HG03196 (cell line): ENCODE data around the gene NFATC2.
"Not testable (repeated sequence)": the region's sequence is repeated elsewhere in the genome, so short reads cannot be mapped to it uniquely, and the experiment has no call there.

Source experiments
- ATAC-seq: cut with Tn5 transposase; IDR thresholded peaks from one replicate; pipeline ENCODE4 v1.9.1; 2021; ENCODE audit not compliant: unreplicated experiment

The NFATC2 gene

DNA sequence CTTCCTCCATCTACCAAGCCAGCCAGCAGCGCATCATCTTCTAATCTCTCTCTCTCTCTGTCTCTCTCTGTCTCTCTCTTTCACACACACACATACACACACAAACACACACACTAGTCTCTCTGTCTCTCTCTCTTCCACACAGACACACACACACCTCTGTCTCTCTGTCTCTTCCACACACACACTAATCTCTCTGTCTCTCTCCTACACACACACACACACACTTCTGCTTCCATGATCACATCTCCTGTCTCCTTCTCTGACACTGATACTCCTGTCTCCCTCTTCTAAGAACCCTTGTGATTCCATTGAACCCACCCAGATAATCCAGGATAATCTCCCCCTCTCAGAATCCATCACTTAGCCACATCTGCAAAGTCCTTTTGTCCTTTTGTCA, 181.3 kb downstream of the NFATC2 start:
- no peak for ATAC-seq

DNA sequence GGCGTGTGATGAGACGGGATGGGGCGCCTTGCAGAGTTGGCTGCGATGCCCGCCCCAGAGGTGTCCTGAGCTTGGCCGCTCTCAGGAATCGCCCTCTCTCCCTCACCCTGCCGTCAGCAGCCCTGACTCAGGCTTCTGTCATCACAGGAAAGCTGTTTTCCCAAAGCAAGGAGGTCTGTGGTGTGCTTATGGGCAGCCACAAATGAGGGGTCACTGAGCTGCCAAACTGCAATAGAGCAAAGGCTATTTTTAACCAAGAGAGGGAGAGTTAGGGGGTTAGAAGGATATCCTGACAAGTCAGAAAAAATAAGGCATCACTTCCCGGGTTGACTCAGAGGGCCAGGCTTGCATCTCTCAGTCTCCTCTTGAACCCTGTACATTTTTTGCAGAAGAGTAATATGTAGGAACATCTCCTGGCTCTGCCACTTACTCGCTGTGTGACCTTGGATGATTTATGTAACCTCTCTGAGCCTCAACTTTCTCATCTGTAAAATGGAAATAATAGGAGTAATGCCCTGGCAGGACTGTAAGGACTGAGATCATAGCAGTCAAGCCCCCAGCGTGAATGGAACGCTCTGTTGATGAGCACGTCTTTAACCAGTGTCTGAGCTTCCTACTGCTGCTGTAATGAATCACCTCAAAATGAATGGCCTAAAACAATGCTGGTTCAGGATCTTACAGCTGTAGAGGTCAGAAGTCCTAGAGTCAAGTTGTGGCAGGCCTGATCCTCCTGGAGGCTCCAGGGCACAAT, 181.9 kb downstream of the NFATC2 start:
- ATAC-seq, result no peak

DNA sequence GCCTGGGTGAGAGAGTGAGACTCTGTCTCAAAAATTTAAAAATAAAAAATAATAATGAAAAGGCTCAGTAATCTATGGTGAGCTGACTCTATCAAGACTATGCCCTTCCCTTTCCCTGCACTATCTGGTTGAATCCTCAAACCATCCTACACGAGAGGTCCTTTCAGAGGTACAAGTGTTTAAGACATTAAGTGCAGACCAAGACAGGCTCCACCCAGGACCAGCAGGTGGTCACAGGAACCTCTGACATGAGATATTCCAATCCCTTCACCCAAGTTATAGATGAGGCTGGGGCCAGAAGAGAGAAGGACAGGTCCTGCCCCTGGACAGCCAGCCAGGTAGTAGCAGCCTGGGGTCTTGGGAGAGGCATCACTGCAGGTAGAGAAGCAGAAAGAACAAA, 182.6 kb downstream of the NFATC2 start:
- no peak for ATAC-seq

DNA sequence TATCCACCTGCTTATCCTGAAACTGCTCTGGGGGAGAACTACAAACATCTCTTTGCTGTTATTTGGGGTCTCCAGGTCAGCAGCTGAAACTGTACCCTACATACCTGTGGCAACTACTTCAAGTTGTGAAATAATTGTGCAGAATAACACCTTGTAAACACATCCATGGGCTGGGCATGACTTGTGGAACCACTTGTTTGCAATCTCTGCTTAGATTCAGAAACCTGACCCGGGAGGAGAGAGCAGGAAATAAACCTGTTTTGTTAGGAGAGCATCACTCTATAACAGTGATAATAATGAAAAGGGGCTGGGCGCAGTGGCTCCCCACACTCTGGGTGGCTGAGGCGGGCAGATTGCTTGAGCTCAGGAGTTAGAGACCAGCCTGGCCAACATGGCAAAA, 183.1 kb downstream of the NFATC2 start:
- no peak for ATAC-seq

DNA sequence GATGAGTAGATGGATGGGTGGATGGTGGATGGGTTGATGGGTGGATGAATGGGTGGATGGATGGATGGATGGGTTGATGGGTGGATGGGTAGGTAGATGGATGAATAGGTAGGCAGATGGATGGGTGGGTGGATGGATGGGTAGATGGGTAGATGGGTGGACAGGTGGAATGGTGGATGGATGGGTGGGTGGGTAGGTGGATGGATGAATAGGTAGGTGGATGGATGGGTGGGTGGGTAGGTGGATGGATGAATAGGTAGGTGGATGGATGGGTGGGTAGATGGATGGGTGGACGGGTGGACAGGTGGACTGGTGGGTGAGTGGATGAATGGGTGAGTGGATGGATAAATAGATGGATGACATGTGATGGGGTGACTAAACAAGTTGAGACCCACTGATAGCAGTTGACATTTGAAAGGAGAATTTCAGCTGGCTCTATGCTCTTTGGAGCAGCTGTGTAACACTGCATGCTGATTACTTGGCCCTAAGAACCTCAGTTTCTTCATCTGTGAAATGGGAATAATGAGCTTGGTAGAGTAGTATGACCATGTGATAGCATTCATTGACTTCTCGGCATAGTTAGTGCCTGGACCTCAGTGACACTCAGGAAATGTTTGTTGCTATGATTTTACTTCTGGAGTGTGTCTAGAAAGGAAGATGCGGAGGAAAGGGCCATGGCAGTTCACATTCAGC, 184.3 kb downstream of the NFATC2 start:
- no peak for ATAC-seq

DNA sequence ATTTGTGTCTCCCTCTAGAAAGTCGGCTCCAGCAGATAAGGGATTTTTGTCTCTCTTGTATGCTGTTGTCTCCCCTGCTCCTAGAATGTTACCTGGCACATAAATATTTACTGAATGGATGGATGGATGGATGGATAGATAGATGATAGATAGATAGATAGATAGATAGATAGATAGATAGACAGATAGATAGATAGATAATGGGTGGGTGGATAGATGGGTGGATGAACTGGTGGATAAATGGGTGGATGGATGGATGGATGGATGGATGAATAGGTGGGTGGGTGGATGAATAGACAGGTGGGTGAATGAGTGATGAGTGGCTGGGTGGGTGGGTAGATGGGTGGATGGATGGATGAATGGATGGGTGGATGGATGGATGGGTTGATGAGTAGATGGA, 185.0 kb downstream of the NFATC2 start:
- ATAC-seq, result no peak

DNA sequence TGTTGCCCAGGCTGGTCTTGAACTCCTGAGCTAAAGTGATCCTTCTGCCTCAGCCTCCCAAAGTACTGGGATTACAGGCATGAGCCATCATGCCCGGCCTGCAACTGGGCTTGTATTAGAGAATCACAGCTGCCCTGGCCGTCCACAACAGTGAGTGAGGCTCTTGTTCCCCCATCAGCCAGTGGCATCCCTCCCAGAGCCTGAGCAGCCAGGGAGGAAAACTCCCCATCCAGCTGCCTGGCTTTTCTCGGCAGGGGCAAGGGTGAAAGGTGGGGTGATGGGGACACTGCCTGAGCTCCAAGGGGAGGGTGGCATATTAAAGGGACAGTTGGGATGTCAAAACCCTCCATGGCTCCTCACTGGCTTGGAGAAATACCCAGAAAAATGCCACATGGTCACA, 185.6 kb downstream of the NFATC2 start:
- ATAC-seq, result no peak

DNA sequence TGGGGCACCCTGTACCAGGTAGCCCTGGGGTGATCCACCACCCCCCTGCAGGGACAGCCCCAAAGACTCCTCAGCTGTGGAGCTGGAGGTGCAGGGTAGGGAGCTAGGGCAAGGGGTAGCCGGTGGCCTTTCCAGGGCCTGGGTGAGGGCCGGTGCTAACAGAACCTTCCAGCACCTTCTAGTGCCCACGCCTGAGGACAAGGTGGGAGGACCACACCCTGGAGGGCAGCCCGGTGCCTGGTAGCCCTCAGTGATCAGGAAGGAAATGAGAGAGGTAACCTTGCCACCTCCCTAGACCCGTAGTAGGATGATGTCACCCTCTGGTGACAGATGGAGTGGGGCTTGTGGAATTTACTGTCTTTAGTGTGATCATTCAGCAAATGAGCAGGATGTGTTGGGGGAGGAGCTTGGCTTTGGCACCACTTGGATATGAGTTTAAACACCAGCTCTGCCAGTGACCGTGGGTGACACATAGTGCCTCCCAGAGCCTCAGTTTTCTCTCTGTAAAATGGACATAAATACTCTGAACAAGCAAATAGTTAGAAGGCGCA, 187.7 kb downstream of the NFATC2 start:
- no peak for ATAC-seq

DNA sequence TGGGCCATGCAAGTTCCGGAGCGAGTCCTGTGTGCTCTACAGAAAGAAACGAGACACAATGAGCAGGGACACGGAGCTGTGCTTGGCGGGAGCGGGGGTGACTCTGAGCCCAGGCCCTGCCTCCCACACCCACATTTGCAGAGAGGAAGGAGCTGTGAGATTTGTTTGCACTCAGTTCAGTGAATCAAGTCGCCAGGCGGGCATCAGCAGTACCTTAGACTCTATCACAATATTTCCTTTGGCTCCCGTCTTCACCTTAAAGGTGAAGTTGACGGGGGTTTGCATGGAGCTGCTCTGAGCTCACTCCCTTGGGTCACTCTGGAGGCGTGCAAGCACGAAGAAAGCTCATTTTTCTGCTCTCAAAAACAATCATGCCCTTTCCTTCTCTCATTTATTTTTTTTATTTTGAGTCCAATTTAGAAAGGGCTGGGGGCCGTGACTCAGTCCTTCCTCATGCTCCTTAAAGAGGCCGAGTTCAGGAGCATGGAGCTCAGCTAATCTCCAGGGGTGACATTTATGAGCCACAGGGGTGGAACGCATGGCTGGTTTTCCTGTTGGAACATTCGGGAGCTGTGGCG, 188.2 kb downstream of the NFATC2 start:
- ATAC-seq, result no peak

DNA sequence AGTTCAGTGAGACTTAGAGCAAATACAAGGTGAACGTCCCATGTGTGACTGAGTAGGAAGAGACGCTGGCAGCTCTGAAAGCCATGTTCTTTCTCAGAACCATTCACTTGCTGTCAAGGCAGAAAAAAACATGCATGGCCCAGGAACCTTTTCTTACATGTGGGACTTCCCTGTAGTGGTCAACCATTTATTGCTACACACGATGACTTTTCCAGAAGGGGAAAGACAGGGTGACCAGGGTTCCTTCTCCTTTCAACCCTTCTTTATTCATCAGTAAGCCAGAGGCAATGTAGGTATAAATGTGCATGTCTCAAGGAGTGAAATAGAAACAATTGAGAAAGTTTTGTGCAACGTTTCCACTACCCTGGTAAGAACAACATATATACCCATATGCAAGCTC, 189.0 kb downstream of the NFATC2 start:
- no peak for ATAC-seq

DNA sequence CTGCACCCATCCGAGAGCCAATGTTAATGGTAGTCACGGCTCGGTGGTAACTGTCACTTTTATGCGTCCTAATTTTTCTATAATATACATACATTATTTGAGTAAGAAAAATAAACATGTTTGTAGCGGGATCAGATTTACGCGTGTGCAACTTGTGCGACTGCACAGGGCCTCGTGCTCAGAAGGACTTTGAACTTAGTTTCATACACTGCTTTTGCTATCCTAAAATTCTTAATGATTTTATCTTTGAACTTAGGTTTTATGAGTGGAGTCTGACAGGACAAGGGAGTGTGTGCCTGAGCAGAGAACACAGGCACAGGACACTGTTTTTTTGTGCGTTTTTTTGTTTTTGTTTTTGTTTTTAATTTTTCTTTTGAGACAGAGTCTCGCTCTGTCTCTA, 189.7 kb downstream of the NFATC2 start:
- ATAC-seq, result no peak

DNA sequence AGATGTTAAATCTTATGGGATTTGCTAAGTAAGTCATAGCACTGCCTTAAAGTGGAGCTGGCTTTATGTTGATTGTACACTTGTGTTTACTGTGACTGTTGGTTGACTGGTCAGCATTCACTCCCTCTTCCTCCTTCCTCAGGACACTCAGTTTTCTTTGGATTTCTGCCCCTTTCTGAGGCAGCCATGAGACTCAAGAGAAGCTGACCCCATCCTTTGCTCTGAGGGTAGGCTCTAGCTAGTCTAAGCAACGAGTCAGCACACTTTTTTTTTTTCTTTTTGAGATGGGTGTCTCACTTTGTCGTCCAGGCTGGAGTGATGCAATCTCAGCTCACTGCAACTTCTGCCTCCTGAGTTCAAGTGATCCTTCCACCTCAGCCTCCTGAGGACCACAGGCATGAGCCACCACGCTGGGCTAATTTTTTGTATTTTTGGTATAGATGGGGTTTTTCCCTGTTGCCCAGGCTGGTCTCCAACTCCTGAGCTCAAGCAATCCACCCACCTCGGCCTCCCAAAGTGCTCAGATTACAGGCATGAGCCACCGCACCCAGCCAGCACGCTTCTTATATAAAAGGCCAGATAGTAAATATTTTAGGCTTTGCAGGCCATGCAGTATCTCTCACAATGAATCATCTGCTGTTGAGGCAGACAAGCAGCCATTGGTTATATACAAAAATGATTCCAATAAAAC, 191.4 kb downstream of the NFATC2 start:
- ATAC-seq, result no peak

DNA sequence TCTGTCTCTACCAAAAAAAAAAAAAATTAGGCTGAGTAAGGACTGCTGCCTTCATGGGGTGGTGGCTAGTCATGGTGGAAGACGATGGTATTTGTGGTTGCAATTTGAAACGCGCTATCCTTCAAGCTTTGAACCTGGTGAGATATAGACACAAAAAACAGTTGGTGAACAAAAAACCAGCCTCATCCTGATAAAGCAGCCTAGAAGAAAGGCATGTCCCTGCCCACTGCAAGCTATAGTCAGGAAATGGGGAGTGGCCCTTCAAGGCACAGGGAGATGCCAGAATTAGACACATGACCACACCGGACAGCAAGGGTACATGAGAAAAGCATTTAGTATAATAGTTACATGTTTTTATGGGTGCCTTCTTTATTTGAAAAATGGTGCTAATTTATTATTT, 193.6 kb downstream of the NFATC2 start:
- no peak for ATAC-seq

DNA sequence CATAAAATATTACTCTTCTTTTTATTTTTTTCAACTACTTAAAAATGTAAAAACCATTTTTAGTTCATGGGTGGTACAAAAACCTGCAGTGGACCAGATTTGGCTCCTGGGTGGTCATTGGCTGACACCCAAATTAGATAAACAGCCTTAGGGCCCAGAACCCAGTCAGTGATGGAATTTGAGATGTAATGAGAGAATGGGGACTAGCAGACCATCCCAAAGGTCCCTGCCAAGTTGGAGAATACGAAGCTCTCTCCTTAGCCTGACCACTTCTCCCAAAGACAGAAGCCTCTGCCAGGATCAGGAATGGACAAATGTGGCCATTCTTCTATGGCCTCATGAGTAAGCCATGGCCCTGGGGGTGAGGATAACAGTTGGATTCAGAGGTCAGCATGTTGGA, 194.7 kb downstream of the NFATC2 start:
- no peak for ATAC-seq

DNA sequence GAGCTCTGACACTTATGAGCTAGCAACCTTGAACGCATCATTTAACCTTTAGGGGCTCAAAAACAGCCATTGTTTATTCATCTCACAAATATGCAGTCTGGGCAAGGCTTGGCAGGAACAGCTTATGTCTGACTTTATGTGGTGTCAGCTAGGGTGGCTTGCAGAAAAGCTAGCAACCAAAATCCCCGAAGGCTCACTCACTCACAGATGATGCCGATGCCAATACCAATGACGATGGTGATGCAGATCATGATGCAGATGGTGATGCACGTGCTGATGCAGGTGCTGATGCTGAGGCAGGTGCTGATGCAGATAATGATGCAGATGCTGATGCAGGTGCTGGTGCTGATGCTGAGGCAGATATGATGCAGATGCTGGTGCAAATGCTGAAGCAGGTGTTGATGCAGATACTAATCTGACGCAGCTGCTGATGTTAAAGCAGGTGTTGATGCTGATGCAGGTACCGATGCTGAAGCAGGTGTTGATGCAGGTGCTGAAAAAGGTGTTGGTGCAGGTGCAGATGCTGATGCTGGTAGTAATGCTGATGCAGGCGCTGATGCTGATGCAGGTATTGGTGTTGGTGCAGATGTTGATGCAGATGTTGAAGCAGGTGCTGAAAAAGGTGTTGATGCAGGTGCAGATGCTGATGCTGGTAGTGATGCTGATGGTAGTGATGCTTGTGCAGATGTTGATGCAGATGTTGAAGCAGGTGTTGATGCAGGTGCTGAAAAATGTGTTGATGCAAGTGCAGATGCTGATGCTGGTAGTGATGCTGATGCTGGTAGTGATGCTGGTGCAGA, 195.6 kb downstream of the NFATC2 start:
- ATAC-seq, result no peak

DNA sequence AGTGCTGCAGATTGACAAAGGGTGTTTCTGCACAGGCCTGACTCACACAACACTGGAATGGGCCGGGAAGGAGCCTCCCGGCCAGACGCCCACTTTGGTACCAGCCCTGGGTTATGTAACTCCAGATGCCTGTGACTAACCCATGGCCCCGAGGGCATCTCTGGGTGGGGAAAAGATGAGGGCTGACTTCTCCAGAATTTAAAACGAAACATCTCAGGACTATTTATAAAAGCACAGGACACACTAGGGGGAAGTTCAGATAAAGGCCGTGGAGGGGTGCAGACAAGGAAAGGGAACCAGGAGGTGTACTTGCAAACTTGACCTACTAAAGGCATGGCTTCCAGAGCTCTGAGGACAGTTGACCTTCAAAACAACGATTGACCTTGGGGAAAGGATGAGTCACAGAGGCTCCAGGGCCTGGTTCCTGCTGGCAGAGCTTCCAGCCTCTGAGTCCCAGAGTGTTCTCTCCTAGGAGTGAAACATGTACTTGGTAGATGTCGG, 196.9 kb downstream of the NFATC2 start:
- no peak for ATAC-seq

DNA sequence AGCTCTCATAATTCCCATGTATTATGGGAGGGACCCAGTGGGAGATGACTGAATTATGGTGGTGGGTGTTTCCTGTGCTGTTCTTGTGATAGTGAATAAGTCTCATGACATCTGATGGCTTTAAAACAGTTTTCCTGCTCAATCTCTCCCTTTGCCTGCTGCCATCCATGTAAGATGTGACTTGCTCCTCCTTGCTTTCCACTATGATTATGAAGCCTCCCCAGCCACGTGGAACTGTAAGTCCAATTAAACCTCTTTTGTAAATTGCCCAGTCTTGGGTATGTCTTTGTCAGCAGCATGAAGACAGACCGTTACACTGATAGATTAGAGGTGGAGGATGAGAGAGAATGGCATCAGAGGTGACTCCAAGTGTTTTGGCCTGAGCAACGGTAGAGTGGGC, 198.7 kb downstream of the NFATC2 start:
- not testable (repeated sequence) for ATAC-seq

DNA sequence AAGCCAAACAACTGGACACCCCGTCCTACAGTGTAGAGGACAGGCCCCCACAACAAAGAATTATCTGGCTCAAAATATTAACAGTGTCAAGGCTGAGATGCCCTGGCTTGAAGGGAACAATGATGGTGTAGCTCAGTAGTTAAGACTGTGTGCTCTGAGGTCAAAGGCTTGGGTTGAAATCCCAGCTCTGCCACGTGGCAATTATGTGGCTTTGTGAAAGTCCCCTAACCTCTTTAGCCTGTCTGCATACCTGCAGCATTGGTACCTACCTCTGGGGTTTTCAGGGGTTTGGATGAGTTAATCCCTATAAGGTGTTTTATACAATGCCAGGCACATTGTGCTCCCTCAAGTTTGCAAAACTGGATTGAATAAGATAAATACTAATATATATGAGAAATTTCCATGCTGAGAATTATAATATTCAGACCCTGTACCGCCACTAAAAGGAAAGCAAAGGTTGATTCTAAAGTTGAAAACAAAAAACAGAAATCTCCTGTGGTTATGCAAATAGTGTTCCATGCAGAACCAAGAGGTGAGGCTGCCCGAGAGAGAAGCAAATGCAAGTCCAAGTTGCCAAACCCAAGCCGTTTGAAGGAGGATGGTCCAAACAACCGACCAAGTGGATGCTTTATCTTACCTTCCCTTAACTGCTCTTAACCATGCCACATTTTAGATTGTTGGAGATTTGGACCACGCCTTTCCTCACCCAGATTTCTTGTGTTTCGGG, 199.8 kb downstream of the NFATC2 start:
- no peak for ATAC-seq

DNA sequence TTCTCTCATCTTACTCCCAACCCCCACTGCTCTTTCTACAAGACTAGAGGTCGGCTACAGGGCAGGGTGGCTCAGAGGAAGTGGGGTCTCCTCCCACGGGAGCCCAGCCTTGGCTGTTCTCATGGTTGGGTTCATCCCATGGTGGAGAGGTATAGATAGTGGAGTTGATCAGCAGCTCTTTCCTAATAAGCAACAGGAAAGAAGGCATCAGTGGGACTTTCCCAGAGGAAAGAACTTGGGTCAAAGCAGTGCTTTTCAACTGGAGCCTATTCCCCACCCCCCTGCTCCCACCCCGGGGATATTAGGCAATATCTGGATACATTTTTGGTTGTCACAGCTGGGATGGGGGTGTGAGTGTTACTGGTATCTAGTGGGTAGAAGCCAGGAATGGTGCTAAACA, 200.9 kb downstream of the NFATC2 start:
- no peak for ATAC-seq

DNA sequence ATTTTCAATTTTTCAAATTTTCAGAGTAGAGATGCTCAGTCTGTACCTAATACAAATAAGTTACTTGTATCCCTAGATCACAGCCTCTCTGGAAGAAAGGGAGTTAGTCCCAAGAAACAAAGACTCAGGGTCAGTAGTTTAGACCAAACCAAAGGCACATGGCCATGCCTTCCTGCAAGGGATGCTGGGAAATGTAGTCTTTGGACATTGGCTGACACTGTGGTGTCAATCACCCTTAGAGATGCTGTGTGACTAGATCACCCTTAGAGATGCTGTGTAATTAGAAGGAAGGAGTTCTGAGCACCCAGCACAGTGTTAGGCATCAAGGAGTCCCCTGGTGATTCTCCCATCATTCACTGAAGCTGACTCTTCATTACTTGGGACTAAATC, 202.1 kb downstream of the NFATC2 start:
- no peak for ATAC-seq
